GM10266 (cell line): ENCODE data around the gene IQCN.

Source experiments
- DNase-seq: peaks from one replicate; pipeline ENCODE4 v3.0.0; 2012; ENCODE audit errors: extremely low spot score
- TF ChIP-seq, protein P1 (sequence below): IDR thresholded peaks from 2 replicates; pipeline ENCODE4 v1.5.1; 2012; ENCODE audit warnings: mild to moderate bottlenecking, low read depth; ENCODE audit not compliant: control insufficient read depth, insufficient read depth; ENCODE audit errors: missing control alignments

The IQCN gene

DNA sequence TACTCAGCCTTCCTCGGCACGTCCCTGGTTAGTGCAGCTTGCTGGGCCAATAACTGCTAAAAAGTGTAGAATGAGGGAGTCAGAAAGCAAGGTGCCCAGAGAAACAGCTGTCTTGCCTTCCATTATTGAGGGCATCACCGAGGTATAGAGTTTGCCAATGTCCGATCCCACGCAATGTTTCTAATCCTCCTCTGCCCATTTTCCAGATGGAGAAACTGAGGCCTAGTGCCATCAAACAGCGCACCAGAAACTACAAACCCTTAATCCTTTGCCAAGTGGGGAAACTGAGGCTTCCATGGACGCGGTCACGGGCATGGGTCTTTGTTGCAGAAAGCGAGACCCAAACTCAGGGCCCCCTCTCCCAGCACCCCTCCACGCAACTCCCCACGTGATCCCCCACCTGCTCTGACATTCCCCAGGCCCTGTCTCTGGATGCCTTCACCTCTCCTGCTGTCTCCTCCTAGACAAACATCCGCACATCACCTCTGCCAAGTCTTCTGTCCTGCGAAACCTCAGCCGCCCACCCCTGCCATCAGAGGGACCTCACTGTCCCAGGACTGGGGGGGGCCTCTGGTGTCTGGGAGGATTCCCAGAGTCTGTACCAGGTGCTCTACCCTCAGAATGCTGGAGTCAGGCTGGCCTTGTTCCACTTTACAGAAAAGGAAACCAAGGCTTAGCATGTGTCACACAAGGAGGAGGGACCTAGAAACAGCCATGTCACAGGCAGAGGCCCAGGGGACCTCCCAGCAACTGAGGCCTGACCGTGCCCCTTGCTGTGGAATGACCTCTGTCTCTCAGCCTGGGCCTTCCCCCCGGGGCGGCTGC lies 47.1 kb downstream of the IQCN start:
- peak; percentile 70 for DNase-seq
- TF ChIP-seq, protein P1, sequence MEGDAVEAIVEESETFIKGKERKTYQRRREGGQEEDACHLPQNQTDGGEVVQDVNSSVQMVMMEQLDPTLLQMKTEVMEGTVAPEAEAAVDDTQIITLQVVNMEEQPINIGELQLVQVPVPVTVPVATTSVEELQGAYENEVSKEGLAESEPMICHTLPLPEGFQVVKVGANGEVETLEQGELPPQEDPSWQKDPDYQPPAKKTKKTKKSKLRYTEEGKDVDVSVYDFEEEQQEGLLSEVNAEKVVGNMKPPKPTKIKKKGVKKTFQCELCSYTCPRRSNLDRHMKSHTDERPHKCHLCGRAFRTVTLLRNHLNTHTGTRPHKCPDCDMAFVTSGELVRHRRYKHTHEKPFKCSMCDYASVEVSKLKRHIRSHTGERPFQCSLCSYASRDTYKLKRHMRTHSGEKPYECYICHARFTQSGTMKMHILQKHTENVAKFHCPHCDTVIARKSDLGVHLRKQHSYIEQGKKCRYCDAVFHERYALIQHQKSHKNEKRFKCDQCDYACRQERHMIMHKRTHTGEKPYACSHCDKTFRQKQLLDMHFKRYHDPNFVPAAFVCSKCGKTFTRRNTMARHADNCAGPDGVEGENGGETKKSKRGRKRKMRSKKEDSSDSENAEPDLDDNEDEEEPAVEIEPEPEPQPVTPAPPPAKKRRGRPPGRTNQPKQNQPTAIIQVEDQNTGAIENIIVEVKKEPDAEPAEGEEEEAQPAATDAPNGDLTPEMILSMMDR: no peak

DNA sequence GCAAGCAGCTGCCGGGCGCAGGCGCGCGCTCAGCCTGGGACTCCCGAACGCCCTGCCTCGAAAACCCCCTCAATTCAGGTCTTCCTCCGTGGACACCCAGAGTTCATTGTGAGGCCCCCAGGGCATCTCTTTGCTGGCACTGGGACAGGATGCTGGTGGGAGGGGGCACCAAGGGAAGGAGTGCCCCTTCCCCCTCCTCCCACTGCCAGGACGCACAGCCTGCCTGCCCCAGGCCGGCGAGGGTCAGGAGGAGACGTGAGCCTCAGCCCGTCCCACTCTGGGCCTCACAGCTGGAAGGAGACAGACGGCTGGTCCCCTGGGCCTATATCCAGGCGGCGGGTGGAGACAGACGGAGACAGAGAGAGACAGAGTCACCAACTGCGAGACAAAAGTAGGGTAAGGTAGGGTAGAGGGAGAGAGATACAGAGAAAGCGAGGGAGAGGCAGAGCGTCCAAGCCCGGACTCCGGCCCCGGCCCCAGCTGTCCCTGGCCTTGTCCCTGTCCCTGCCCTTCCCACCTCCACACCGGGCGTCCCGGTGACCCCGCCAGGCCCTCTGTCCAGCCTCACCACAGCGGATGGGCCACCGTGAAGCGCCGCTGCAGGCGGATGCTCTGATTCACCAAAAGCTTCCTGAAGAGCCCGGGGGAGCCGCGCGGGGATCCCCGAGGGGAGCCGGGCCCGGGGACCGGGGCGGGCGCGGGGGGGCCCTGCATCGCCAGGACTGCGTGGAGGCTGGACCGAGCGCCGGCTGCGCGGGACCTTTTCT lies 48.4 kb downstream of the IQCN start, which contains the start of gene PDE4C:
Gene PDE4C (minus strand): TSS at position 737 of the 767 bp plus-strand sequence. CDS start 23 bp downstream, at position 714.
- DNase-seq: peak; percentile 52

DNA sequence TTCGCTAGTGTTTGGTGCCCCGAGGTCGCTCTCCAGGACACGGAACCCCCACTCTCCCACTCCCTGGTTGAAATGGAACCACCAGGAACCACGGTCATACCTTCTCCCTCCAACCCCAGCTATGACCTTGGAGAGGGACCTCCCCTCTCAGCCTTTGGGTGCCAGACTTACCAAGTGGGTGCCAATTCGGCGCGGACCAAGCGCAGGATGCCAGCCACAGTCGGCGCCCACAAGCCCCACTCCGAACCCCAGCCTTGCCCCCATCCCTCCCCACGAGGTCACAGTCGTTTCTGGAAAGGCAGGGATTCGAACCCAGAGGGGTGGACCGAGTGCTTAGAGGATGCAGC lies 48.9 kb downstream of the IQCN start:
- DNase-seq: no peak
- TF ChIP-seq, protein P1: no peak

More for the DNA sequence above, 48.4 kb downstream of the IQCN start, which contains the start of gene PDE4C:
- TF ChIP-seq, protein P1: no peak

GRCh38 chr19:18224525-18225354 lies 49.5 kb downstream of the IQCN start:
- TF ChIP-seq, protein P1: no peak

DNA sequence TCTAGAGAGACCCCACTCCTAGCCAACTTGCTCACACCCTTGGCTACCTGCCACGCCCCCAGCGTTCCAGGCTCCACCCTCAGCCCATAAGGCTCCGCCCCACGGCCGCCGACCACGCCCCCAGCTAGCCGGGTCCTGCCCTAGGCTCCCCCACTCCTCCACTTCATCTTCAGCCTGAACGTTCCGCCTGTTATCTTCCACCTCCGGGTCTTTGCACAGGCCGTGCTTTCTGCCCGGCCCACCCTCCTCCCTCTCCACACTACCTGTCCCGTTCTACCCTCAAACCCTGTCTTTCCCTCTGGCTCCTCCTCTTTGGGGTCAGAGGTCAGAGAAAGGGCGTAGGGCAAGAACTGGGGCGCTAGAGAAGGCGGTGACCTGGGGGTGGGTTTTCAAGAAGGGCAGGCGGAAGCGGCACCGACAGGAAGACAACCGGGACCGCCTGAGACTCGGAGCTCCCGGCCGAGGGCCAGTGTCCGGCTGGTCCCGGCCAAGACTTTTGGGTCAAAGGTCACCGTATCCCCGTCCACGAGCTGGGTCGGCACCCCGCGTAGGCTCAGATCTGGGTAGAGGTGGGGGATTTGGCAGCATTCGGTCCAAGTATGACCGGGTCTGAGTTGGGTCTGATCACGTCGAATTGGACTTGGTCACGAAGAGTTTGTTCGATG lies 50.3 kb downstream of the IQCN start:
- DNase-seq: peak; percentile 72
- TF ChIP-seq, protein P1: no peak

More at GRCh38 chr19:18224525-18225354, 49.5 kb downstream of the IQCN start:
- peak; percentile 99 for DNase-seq

DNA sequence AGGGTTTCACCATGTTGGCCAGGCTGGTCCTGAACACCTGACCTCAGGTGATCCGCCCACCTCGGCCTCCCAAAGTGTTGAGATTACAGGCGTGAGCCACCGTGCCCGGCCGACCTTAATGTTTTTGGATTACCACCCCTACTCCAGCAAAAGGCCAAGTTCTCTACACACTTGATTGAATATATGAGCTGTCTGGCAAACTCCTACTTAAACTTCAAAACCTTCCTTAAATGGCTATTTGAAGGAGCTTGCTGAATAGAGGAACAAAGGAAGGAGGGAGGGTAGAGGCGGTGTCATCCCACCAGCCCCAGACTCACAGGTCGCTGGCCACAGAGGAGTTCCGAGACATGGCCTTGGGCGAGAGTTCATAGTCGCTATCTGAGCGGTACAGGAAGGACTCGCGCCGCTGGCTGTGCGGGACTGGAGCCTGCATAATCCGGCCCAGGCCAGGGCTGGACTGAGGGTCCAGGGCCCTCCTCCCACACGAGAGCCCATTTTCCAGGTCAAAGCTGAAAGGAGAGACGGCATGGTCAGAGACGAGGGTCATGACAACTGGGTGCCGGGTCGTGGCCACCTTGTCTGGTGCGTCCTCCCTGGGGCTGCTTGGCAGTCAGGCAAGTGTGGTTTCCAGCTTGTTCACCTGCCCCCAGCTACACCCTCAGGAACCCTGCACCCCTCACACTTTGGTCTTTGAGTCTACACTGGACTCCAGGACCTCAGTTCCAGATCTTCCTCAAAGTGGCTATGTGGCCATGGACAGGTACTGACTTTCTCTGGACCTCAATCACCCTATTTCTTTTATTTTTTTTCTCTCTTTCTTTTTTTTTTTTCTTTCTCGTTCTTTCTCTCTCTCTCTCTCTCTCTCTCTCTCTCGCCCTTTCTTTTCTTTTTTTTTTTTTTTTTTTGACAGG lies 52.2 kb downstream of the IQCN start:
- TF ChIP-seq, protein P1: no peak
- no peak for DNase-seq
